GM12878 (cell line): Measurements from ENCODE around the gene CIB2. TPM values are rescaled to one million over a fixed set of nuclear protein-coding genes. Genes with fewer than 3 reads are reported as not detected.

Experiments used
- ATAC-seq: fragments of 200-7000 bp; cut with Tn5 transposase; 3 replicates; pipeline ENCODE4 v1.9.1; 2020; ENCODE audit warnings: mild to moderate bottlenecking, moderate library complexity
- BruUV-seq: library from RNA; stranded (reverse); fragments of 400-500 nt; replicated peaks from 2 replicates; lab custom pipeline; 2021; lab: Mats Ljungman, UMichigan
- CTCF ChIA-PET: fragments of 300-600 bp; sonication (Branson Sonifier 250); formaldehyde crosslinking; extraction: SDS; loops from one replicate; lab custom pipeline; 2021; ENCODE audit warnings: inconsistent platforms; lab: Yijun Ruan, JAX
- POLR2A ChIA-PET: fragments of 350-600 bp; formaldehyde crosslinking; extraction: SDS; loops from one replicate; lab custom pipeline; 2021; ENCODE audit warnings: inconsistent platforms; lab: Charles Lee
- RAD21 ChIA-PET: fragments of 300-600 bp; sonication (Branson Sonifier 250); formaldehyde crosslinking; loops from one replicate; lab custom pipeline; 2023; ENCODE audit warnings: antibody characterized with exemption; ENCODE audit not compliant: unreplicated experiment; lab: Charles Lee
- SMC1A ChIA-PET: fragments of 300-600 bp; sonication (Branson Sonifier 250); formaldehyde crosslinking; loops from one replicate; lab custom pipeline; 2023; ENCODE audit not compliant: unreplicated experiment, uncharacterized antibody; lab: Charles Lee
- DNase-seq: peaks from one replicate; pipeline ENCODE4 v3.0.0-alpha.2; 2011; ENCODE audit warnings: low read depth, low spot score
- FAIRE-seq: peaks from 3 replicates; lab custom pipeline; 2011; peaks lifted over from hg19 to GRCh38; lab: Jason Lieb, UNC
- H2AFZ ChIP-seq: 2 replicates; pipeline ENCODE4 v1.6.0; 2011; ENCODE audit warnings: low read depth, low read length, control low read depth; ENCODE audit not compliant: control insufficient read depth
- H3K27ac ChIP-seq: 2 replicates; pipeline ENCODE4 v1.5.1; 2011; ENCODE audit warnings: control low read depth; ENCODE audit not compliant: control insufficient read depth, insufficient read depth
- H3K27me3 ChIP-seq, 2 experiments: replicated peaks in 1 of 2; 2 replicates each; pipeline versions ENCODE4 v1.6.0 to v1.6.1; 2011; ENCODE audit warnings: low read length in 1 of 2; ENCODE audit not compliant: control insufficient read depth in 2 of 2, insufficient read depth in 2 of 2
- H3K36me3 ChIP-seq, 2 experiments: 2 replicates each; pipeline ENCODE4 v1.5.1; 2011; ENCODE audit warnings: low read length in 1 of 2; ENCODE audit not compliant: control insufficient read depth in 2 of 2, insufficient read depth in 2 of 2
- H3K4me1 ChIP-seq: 2 replicates; pipeline ENCODE4 v1.6.1; 2011; ENCODE audit warnings: mild to moderate bottlenecking, low read length, moderate library complexity, mixed read lengths; ENCODE audit not compliant: control insufficient read depth, insufficient read depth
- H3K4me2 ChIP-seq: 2 replicates; pipeline ENCODE4 v1.6.0; 2011; ENCODE audit warnings: control low read depth; ENCODE audit not compliant: control insufficient read depth, insufficient read depth
- H3K4me3 ChIP-seq: fragments of 200-600 bp; sonication (generic); 2 replicates; pipeline ENCODE4 v1.5.1; 2016
- H3K79me2 ChIP-seq: 2 replicates; pipeline ENCODE4 v1.6.0; 2011; ENCODE audit warnings: low read length; ENCODE audit not compliant: control insufficient read depth, insufficient read depth
- H3K9ac ChIP-seq: 2 replicates; pipeline ENCODE4 v1.8.0; 2011; ENCODE audit warnings: low read length, control low read depth, mixed read lengths; ENCODE audit not compliant: control insufficient read depth, insufficient read depth
- H3K9me3 ChIP-seq: replicated peaks from 3 replicates; pipeline ENCODE4 v1.5.1; 2011; ENCODE audit warnings: mild to moderate bottlenecking, low read length; ENCODE audit not compliant: control insufficient read depth, insufficient read depth
- H4K20me1 ChIP-seq: 2 replicates; pipeline ENCODE4 v1.6.0; 2011; ENCODE audit not compliant: control insufficient read depth, insufficient read depth
- ATF2 ChIP-seq: IDR thresholded peaks from 2 replicates; pipeline ENCODE4 v1.6.1; 2012; ENCODE audit warnings: low read length, inconsistent platforms
- BCL3 ChIP-seq: IDR thresholded peaks from 2 replicates; pipeline ENCODE4 v1.6.1; 2011; ENCODE audit warnings: borderline replicate concordance, low read depth, mild to moderate bottlenecking, moderate library complexity, low read length; ENCODE audit not compliant: insufficient read depth, poor library complexity, severe bottlenecking
- CREM ChIP-seq: IDR thresholded peaks from 2 replicates; pipeline ENCODE4 v1.6.1; 2014; ENCODE audit warnings: antibody characterized with exemption, low read depth
- E2F4 ChIP-seq: IDR thresholded peaks from 2 replicates; pipeline ENCODE4 v1.6.1; 2012; ENCODE audit warnings: low read depth, low read length, improper control_type of control experiment
- EED ChIP-seq: sonication (generic); IDR thresholded peaks from 2 replicates; pipeline ENCODE4 v1.6.1; 2016; ENCODE audit warnings: antibody characterized with exemption, low read depth
- HDAC6 ChIP-seq: fragments of 200-600 bp; sonication (generic); IDR thresholded peaks from one replicate; pipeline ENCODE4 v1.8.0; 2017; ENCODE audit warnings: antibody characterized with exemption; ENCODE audit not compliant: unreplicated experiment
- KDM1A ChIP-seq: fragments of 200-600 bp; sonication (generic); IDR thresholded peaks from 2 replicates; pipeline ENCODE4 v1.6.1; 2016; ENCODE audit warnings: borderline replicate concordance
- MEF2B ChIP-seq: fragments of 450-650 bp; IDR thresholded peaks from 2 replicates; pipeline ENCODE4 v1.6.1; 2018; ENCODE audit warnings: mild to moderate bottlenecking, moderate library complexity; ENCODE audit not compliant: partially characterized antibody, poor library complexity, severe bottlenecking
- NR2C1 ChIP-seq: fragments of 450-650 bp; IDR thresholded peaks from 2 replicates; pipeline ENCODE4 v1.6.1; 2017; ENCODE audit warnings: antibody characterized with exemption, mild to moderate bottlenecking, moderate library complexity
- PAX8 ChIP-seq: fragments of 450-650 bp; IDR thresholded peaks from 2 replicates; pipeline ENCODE4 v1.6.1; 2017; ENCODE audit warnings: mild to moderate bottlenecking, moderate library complexity
- RAD51 ChIP-seq: fragments of 450-650 bp; IDR thresholded peaks from 2 replicates; pipeline ENCODE4 v1.6.1; 2016; ENCODE audit warnings: moderate library complexity, mild to moderate bottlenecking, inconsistent platforms
- SMAD5 ChIP-seq: IDR thresholded peaks from 2 replicates; pipeline ENCODE4 v1.6.1; 2016; ENCODE audit warnings: antibody characterized with exemption, low read depth
- SMC3 ChIP-seq: IDR thresholded peaks from 2 replicates; pipeline ENCODE4 v1.6.1; 2011; ENCODE audit warnings: low read length, improper control_type of control experiment, borderline replicate concordance
- SREBF1 ChIP-seq: IDR thresholded peaks from 2 replicates; pipeline ENCODE4 v1.6.1; 2012; ENCODE audit warnings: mild to moderate bottlenecking, low read length
- TARDBP ChIP-seq: IDR thresholded peaks from 2 replicates; pipeline ENCODE4 v1.6.1; 2016; ENCODE audit warnings: borderline replicate concordance
- WGBS: methylation state at CpG from one replicate; pipeline ENCODE4 v1.1.6; 2016; ENCODE audit warnings: low lambda C conversion rate; ENCODE audit not compliant: insufficient replicate concordance, insufficient coverage; ENCODE audit errors: missing lambda C conversion rate; 5-methylcytosine and 5-hydroxymethylcytosine counted together
- in situ Hi-C: fragments of 300-500 bp; cut with MboI; formaldehyde crosslinking; loops from 9 replicates; pipeline ENCODE4 v1.14.3; 2018; ENCODE audit warnings: mixed read lengths
- intact Hi-C: fragments of 100-400 bp; cut with micrococcal nuclease; formaldehyde crosslinking; loops from one replicate; pipeline ENCODE4 v1.14.2; 2022; ENCODE audit not compliant: unreplicated experiment
- polyA plus RNA-seq, 11 experiments: library from polyadenylated mRNA; depleted of rRNA in 4 of 11; unstranded in 6 of 11; stranded (reverse) in 5 of 11; fragments of >200 nt; fragmentation: Nextera tagmentation in 4 of 11; fragmentation: Illumina TruSeq in 1 of 11; extraction: Ambion mirVana in 4 of 11; extraction: Trizol in 1 of 11; gene quantifications; 1 replicate in 1 of 11; 2 replicates in 10 of 11; pipeline versions ENCODE4 v1.2.1 to v1.2.3, GENCODE V29; 2011 to 2016; ENCODE audit warnings: inconsistent platforms in 2 of 11, missing spikeins in 2 of 11, low read depth in 1 of 11
- total RNA-seq, 4 experiments: library from RNA; depleted of rRNA in 3 of 4; stranded (reverse); fragments of >200 nt in 3 of 4; fragmentation: Illumina TruSeq in 1 of 4; extraction: Trizol in 1 of 4; gene quantifications; 2 replicates each; pipeline versions ENCODE4 v1.2.1 to v1.2.3, GENCODE V29; 2013 to 2021

Gene CIB2
- total and polyA plus RNA-seq, 10 of the 15 experiments (the other 5 are each of a cell fraction or from before 2014, with no cell fraction given): 0.56 to 12.1 (median 7.1) TPM

GRCh38 chr15:78133801-78134200 is 2.6 kb upstream of the CIB2 start:
- ChIA-PET SMC1A (interaction anchor here (0.6 to 4.4 kb wide), 5 partner anchors 15 to 61 kb away, joined by 3 to 57 read pairs (median 16); no protein-coding TSS in a partner anchor), RAD21 (interaction anchor here (1.0 to 9.5 kb wide), 4 partner anchors 15 to 105 kb away, joined by 3 to 147 read pairs (median 4); partner anchors contain the start of gene IDH3A), POLR2A (no interaction called here), CTCF (interaction anchor here (0.6 to 7.6 kb wide), 3 partner anchors 14 to 198 kb away, joined by 3 to 70 read pairs (median 3); no protein-coding TSS in a partner anchor)
- no peaks in the 10 kb centered on the region for H3K9me3 ChIP-seq
- no peak overlapping the region for H3K9ac ChIP-seq
- H3K36me3 ChIP-seq: no peaks in the 10 kb centered on the region
- BruUV-seq: no TSS peak
- H2AFZ ChIP-seq: no peak overlapping the region
- no peaks in the 10 kb centered on the region for H3K79me2 ChIP-seq
- WGBS: 100% methylated on average over 2 of the region's 2 CpGs
- DNase-seq: no peak
- TF ChIP-seq EED (no peak), ATF2 (no peak), PAX8 (no peak), NR2C1 (no peak), CREM (no peak), MEF2B (no peak), RAD51 (no peak), SREBF1 (no peak), HDAC6 (no peak), SMC3 (no peak), BCL3 (no peak), KDM1A (no peak), E2F4 (no peak), SMAD5 (no peak), TARDBP (no peak)
- no peak overlapping the region for H3K27ac ChIP-seq
- in situ Hi-C loops (no loop called here), intact Hi-C loops (no loop called here)
- no peak for FAIRE-seq
- ATAC-seq: no peak
- H3K4me3 ChIP-seq: no peak overlapping the region
- H4K20me1 ChIP-seq: no peaks in the 10 kb centered on the region
- no peak overlapping the region for H3K4me2 ChIP-seq
- H3K4me1 ChIP-seq: peaks cover 5% of the 10 kb centered on the region
- no peaks in the 10 kb centered on the region for H3K27me3 ChIP-seq
